SJCRH30 (cell line): ENCODE measurements around the gene WNT9B. TPM values are rescaled to one million over a fixed set of nuclear protein-coding genes. Genes with fewer than 3 reads are reported as not detected.

Experiments used
- DNase-seq, 2 experiments: peaks; one replicate each; pipeline ENCODE4 v3.0.0-alpha.2; 2015 to 2020
- H3K27ac ChIP-seq: fragments of 250-450 bp; sonication (Bioruptor Pico); 2 replicates; pipeline ENCODE4 v1.5.1; 2020; ENCODE audit warnings: mild to moderate bottlenecking, moderate library complexity
- H3K27me3 ChIP-seq: fragments of 250-450 bp; sonication (Bioruptor Pico); 2 replicates; pipeline ENCODE4 v1.5.1; 2020; ENCODE audit warnings: mild to moderate bottlenecking, moderate library complexity
- H3K36me3 ChIP-seq: fragments of 250-450 bp; sonication (Bioruptor Pico); 2 replicates; pipeline ENCODE4 v1.5.1; 2020; ENCODE audit warnings: mild to moderate bottlenecking, moderate library complexity
- H3K4me1 ChIP-seq: fragments of 250-450 bp; sonication (Bioruptor Pico); 2 replicates; pipeline ENCODE4 v1.5.1; 2020; ENCODE audit warnings: mild to moderate bottlenecking, moderate library complexity
- H3K4me3 ChIP-seq: fragments of 250-450 bp; sonication (Bioruptor Pico); 2 replicates; pipeline ENCODE4 v1.5.1; 2020; ENCODE audit warnings: mild to moderate bottlenecking, moderate library complexity
- H3K9me3 ChIP-seq: fragments of 250-450 bp; sonication (Bioruptor Pico); replicated peaks from 2 replicates; pipeline ENCODE4 v1.5.1; 2020; ENCODE audit warnings: mild to moderate bottlenecking, moderate library complexity
- total RNA-seq: library from RNA; depleted of rRNA; stranded (reverse); fragments of >200 nt; shearing (Covaris generic); gene quantifications from 2 replicates; pipeline ENCODE4 v1.2.3, GENCODE V29; 2014

The WNT9B gene
- total RNA-seq, 1 experiment from 2014 or later = not detected

DNA sequence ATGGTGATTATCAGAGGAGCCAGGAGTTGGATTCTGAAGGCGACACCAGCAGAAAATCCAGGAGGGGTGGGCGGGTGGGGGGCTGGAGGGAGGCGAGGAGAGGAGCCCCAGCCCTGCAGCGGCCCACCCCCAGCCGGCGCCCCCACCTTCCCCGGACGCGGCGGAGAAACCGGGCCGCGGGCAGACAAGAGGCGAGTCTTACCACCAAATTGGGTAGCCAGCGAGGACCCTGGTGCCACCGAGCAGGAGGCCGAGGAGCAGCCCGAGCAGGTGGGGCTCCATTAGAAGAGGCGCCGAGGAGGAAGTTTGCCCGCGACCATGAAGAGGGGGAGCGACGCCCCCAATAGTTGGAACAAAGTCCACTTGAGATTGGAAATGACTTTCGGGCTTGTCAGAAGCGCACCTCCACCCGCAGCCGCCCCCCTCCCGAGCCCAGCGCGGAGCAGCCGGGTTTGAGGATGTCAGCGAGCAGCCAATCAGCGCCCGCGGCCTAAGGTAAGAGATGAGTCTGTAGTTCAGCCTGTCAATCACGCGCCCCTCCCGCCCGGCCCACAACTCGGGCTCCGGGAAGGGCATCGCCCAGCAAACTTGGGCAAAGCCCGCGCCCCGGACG lies 33.0 kb upstream of the WNT9B start, which contains the start of gene WNT3:
WNT3 (minus strand) TSS at position 377 of the 613 bp plus-strand sequence; CDS start at position 282, 95 bp downstream.
- no peaks in the 10 kb centered on the region for H3K9me3 ChIP-seq
- no peaks in the 10 kb centered on the region for H3K36me3 ChIP-seq
- 0 out of 2 replicates have a peak, but pooled peaks cover 2% of the 10 kb centered on the region for H3K27me3 ChIP-seq
- no peak within 1 kb of the TSS for H3K27ac ChIP-seq
- no peak for DNase-seq
- H3K4me3 ChIP-seq = no peak within 1 kb of the TSS
- no peaks in the 10 kb centered on the region for H3K4me1 ChIP-seq

DNA sequence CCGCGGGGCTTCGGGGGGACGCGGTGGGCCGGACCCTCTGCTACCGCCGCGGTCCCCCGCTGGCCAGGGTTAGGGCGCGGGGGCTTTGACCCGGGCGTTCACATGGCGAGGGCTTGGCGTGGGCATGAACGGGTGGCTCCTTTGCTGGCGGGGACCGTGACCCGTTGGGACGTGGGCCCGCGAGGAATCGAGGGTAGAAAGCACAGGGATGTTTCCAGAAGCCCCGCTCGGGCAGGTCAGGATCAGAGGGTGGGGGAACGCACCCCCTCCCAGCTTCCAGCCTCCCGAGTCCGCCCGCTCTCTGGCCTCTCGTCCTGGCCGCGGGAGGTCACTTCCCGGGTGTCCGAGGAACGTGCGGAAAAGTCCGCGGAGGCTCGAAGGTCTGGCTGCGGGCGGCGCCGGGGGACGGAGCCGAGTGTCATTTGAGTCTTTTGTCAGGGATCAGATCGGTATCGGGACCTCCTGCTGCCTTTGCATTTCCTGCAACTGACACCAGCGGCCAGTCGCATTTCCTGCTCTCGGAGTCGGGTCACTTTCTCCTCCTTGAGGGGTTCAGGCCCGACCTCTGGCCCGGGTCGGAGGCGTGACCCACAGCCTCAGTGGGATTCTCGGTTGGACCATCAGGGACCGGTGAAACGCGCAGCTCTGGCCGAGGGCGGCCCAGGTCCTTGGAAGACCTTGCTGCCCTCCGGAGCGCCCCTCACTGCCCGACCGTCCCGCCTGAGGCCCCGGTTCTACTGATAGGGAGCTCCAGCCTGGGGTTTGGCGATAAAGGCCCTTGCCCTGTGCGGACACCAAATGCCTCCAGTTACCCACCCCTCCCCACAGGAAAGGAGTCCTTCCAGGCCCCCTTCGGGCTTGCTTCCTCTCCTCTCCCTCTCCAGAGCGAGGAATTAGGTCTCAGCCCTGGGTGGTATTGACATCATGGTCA lies 32.2 kb upstream of the WNT9B start:
- no peaks in the 10 kb centered on the region for H3K9me3 ChIP-seq
- no peak overlapping the region for H3K4me3 ChIP-seq
- DNase-seq = no peak
- 0 out of 2 replicates have a peak, but pooled peaks cover 2% of the 10 kb centered on the region for H3K27me3 ChIP-seq
- H3K36me3 ChIP-seq = no peaks in the 10 kb centered on the region
- H3K27ac ChIP-seq = no peak overlapping the region
- H3K4me1 ChIP-seq = no peaks in the 10 kb centered on the region

DNA sequence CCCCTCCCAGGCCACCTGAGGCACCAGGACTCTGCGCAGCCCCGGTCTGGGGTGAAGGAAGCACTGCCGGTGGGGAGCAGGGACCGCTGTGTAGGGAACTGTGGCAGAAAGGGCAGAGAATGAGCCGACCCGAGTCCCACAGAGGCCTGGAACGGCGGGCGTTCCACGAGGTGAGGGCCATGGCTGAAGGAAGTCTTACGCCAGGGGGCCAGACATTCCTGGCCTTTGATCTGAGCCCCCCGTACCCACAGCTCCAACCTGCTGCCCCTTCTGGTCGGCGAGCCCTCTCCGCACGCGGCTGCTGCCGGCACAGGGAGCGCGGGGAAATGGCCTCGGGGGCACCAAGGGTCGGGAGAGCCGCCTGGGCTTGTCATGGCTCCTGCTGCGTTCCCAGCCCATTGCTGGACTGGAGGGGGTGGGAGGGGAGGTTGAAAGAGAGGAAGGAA lies 31.5 kb upstream of the WNT9B start:
- H3K4me3 ChIP-seq = no peak overlapping the region
- 0 out of 2 replicates have a peak, but pooled peaks cover 2% of the 10 kb centered on the region for H3K27me3 ChIP-seq
- no peak overlapping the region for H3K27ac ChIP-seq
- DNase-seq = no peak
- H3K9me3 ChIP-seq = no peaks in the 10 kb centered on the region
- no peaks in the 10 kb centered on the region for H3K4me1 ChIP-seq
- no peaks in the 10 kb centered on the region for H3K36me3 ChIP-seq

DNA sequence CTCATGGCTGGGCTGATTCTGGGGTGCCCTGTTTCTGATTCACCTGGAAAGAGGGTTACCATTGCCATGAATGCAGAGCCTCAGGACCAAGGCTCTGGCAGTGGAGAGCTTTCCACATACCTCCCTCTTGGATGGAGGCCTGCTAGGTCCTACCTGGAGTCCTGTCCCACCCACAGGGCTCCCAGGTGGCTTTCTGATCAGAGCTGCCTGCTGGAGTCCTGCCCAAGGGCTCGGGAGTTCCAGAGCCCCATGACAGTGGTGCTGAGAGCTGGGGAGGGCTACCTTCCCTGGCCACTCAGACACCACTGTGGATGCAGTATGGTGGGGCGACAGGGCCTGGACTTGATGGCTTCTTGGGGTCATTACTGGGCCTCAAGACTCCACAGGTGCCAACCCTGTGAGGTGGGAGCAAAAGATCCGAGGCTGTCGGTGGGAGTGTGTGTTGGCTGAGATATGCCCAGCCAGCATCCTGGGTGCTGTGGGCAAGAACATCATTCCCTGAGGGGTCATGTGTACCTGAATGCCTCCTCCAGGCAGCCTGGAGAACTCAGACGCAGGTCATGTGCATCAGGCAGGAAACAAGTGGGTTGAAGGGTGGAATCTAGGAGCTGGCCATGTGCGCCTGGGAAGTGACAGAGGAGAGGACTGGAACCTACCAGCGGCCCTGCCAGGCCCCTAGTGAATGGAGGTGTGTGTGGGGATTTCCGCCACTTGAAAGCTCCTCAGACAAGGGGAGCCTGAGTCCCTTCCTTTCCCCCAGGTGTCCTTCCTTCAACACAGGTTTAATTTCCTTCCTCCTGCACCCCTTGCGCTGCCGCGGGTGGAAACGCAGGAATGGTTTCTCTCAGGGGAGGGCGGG lies 30.6 kb upstream of the WNT9B start:
- no peak for DNase-seq
- H3K9me3 ChIP-seq = no peaks in the 10 kb centered on the region
- no peaks in the 10 kb centered on the region for H3K4me1 ChIP-seq
- H3K27me3 ChIP-seq = 0 out of 2 replicates have a peak, but pooled peaks cover 2% of the 10 kb centered on the region
- no peaks in the 10 kb centered on the region for H3K36me3 ChIP-seq
- no peak overlapping the region for H3K4me3 ChIP-seq
- H3K27ac ChIP-seq = no peak overlapping the region

DNA sequence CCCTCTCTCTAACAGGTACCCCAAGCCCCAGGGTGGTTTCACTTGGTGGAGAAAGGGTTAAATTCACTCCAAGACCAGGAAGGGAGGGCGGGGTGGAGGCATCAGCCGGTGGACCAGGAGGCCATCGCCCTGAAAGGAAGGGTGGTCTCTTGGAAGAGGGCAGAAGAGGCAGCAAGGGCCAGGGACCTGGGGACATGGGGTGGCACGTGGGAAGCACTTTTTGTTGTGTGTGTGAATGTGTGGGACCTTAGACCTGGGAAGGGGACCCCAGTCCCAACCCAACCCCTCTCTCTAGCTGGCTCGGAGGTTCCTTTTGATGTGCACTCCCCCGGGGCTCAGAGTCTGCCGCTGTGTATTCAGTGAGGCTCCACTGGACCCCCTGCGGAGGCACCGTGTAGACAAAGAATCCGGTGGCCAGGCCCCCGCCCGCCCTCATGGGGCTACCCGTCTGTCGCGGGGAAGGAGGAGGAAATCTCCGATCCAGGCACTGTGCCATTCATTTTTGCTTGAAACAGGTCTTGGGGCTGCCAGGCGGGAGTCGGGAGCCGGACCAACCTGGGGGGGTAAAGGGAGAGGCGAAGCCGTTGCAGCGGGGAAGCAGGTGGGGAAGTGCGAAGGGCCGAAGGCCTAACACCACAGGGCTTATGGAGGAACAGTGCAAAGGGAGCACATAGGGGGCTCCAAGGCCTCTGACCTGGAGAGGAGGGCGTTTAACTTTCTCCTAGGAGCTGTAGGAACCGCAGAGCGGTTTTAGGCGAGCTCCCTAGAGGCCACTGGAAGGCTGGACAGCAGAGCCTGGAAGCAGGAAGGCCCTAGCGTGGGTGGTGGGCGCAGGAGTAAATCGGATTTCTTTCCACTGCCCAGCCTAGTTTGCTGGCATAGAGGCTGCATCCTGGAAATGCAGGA lies 29.6 kb upstream of the WNT9B start:
- Histone ChIP-seq H3K27ac (no peak overlapping the region), H3K9me3 (no peaks in the 10 kb centered on the region), H3K36me3 (no peaks in the 10 kb centered on the region), H3K4me1 (no peaks in the 10 kb centered on the region), H3K4me3 (no peak overlapping the region), H3K27me3 (0 out of 2 replicates have a peak, but pooled peaks cover 2% of the 10 kb centered on the region)
- DNase-seq = no peak

DNA sequence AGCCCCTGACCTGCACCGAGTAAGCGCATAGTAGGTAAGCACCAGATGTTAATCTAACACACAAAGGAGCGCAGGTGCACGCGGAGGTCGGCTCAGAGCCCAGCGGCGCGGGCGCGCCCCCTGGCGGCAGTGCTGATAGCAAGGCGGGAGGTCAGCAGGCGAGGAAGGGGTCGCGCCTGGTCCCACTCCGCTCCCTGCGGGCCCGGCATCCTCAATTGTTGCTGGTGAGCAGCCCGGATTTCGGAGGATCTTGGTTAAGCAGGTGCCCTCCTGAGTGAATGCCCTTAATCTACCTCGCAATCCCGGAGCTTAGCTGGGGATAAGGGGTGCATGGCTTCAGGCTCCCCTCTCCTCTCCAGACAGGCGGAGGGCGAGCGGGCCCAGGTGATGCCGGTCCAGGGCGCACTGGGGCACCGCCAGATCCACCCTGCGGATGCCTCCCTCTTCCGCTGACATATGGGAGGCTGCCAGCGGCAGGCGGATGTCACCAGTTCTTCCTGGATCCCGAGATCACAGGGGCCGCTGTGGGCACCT lies 28.9 kb upstream of the WNT9B start:
- Histone ChIP-seq H3K27ac (no peak overlapping the region), H3K4me1 (no peaks in the 10 kb centered on the region), H3K27me3 (no peaks in the 10 kb centered on the region), H3K36me3 (no peaks in the 10 kb centered on the region), H3K4me3 (no peak overlapping the region), H3K9me3 (no peaks in the 10 kb centered on the region)
- no peak for DNase-seq

DNA sequence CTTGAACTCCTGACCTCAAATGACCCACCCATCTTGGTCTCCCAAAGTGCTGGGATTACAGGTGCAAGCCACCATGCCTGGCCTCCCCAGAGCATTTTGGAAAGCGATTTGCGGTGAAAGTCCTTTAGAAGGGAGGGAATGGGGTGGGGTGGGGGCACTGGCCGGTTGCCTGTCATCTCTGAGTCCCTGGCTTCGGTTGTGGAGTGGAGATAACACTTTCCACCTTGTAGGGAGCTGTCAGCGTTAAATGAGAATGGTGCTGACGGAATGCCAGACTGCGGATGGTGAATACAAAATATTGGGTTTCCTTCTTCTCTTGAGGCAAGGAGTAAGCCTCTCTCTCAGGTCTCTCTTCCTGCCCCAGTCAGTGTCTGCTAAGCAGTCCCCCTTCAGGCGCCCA lies 27.7 kb upstream of the WNT9B start:
- Histone ChIP-seq H3K27ac (no peak overlapping the region), H3K36me3 (no peaks in the 10 kb centered on the region), H3K4me1 (no peaks in the 10 kb centered on the region), H3K27me3 (no peaks in the 10 kb centered on the region), H3K4me3 (no peak overlapping the region), H3K9me3 (no peaks in the 10 kb centered on the region)
- no peak for DNase-seq

DNA sequence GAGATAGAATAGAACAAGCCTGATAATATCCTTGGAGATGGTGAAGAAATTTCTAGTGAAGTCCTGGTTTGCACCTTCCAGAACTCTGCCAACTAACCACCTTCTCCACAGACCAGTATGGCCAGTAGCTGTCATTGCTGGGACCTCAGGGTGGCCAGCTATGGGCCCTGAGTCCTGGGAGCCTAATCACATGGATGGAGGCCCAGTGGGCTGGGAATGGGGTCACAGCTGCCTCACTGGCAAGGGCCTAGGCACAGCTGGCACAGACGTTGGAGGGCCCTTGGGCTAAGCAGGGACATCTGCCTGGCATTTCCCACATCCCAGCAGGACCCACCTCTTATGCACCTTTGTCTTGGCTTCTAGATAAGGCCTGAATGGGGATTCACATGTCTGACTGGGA lies 25.3 kb upstream of the WNT9B start:
- DNase-seq = no peak
- H3K4me3 ChIP-seq = no peak overlapping the region
- H3K27ac ChIP-seq = no peak overlapping the region
- no peaks in the 10 kb centered on the region for H3K9me3 ChIP-seq
- H3K4me1 ChIP-seq = no peaks in the 10 kb centered on the region
- no peaks in the 10 kb centered on the region for H3K27me3 ChIP-seq
- H3K36me3 ChIP-seq = no peaks in the 10 kb centered on the region

DNA sequence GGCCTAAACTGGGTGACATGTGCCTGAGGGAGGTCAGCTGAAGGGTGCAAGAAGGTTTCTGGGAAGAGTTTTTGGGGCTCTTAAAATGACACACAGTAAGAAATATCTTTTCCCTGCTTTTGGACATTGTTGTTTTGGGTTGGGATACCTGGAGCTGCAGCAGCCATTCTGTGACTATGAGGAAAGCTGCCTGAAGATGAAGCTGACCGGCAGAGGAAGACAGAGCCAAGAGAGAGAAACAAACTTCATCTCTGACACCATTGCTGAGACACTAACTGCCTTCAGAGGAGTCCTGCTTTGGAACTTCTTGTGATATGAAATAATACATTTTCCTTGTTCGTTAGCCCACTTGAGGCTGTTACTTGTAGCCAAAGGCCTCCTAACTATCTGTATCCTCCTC lies 24.1 kb upstream of the WNT9B start:
- Histone ChIP-seq H3K4me3 (no peak overlapping the region), H3K27me3 (no peaks in the 10 kb centered on the region), H3K9me3 (no peaks in the 10 kb centered on the region), H3K27ac (no peak overlapping the region), H3K36me3 (no peaks in the 10 kb centered on the region), H3K4me1 (no peaks in the 10 kb centered on the region)
- DNase-seq = no peak

DNA sequence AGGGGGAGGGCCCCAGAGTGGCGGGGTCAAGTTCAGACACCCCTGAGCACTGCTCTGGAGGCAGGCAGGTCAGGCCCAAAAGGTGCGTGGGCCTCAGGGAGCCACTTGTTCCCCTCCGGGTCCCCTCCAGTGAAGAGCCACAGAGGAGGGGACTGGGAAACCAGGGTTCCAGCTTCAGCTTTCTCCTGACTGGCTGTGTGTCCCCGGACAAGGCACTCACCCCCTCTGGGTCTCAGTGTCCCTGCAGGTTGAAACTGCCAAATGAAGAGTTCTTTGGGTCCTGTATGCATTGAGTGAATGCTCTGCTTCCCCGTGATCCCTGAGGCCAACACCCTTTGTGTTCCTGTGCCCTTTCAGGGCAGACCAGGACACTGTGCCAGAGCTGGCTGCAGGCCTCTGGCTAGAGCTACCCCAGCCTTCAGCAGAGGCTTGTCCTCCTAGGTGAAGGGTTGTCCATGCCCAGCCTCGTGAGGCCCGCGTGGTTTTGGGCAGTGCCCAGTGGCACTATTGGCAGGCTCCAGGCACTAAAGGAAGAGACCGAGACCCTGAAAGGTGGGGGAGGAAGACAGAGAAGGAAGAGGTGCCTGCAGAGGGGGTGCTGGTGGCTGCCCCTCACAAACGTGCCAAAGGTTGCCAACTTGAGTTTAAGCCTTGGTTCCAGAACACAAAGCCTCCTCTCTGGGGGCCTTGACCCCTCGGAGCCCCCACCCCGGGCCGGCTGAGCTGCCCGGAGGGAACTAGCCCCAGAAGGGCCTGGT lies 19.6 kb upstream of the WNT9B start:
- DNase-seq = no peak
- no peaks in the 10 kb centered on the region for H3K9me3 ChIP-seq
- no peak overlapping the region for H3K27ac ChIP-seq
- H3K36me3 ChIP-seq = no peaks in the 10 kb centered on the region
- no peaks in the 10 kb centered on the region for H3K27me3 ChIP-seq
- no peaks in the 10 kb centered on the region for H3K4me1 ChIP-seq
- no peak overlapping the region for H3K4me3 ChIP-seq

DNA sequence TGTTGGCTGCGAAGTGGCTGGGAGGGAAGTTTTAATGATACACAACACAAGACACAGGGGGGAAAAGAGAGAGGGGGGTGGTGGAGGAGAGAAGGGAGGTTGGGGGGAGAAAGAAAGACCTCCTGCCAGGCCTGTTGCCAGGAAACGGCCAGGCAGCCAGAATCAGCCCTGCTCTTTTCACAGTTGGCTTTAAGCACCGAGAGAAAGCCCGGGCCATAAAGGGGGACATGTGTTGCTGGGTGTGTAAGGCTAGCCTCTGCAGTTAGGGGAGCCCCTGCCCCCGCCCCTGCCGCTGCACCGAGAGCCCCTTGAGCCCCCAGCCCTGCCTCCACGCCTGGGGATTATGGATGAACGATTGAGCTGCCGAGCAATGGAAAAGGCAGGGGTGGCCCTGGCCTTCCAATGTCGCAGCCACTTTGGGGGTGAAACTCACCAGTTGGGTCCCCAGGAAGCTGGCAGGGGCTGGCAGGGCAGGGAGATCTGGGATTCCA lies 19.0 kb upstream of the WNT9B start:
- Histone ChIP-seq H3K27ac (no peak overlapping the region), H3K36me3 (no peaks in the 10 kb centered on the region), H3K4me3 (no peak overlapping the region), H3K27me3 (no peaks in the 10 kb centered on the region), H3K9me3 (no peaks in the 10 kb centered on the region), H3K4me1 (no peaks in the 10 kb centered on the region)
- no peak for DNase-seq

DNA sequence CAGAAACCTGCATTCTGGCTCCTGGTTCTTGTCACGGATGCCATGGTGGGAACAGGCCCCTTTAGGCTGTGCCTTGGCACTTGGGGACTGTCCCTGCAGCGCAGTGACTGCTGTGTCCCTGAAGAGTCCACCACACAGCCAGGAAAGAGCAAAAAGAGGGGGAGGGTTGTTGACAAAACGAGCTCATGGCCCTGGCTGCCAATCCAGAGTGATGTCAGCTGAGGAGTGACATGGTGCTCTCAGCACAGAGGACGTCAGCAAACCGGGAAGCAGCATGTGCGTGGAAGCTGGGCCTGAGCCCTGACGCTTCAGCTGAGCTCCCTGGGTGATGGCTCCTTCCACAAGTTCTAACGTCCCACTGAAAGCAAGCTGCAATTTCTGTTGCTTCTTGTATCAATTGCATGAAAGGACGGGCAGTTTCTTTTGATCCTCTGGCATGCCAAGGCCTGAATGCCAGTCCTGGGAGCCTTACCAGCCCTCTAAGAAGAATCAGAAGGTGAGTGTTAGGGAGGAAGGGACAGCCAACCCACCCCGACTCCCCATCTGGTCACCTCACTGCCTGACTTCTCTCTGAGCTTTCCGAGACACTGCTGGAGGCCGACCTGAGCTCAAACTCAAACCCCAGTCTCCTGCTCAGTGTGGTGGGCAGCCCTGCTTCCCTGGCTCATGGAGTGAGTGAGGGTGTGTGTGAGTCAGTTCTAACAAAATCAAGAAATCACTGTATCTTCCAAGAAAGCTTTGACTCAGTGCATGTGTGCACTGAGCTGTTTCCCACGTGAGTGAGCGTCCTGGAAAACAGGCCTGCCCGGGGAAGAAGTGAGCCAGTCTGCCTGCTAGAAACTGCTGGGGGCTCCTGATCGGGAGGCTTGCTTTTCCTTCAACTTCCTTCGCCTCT lies 18.2 kb upstream of the WNT9B start:
- Histone ChIP-seq H3K4me3 (no peak overlapping the region), H3K27me3 (no peaks in the 10 kb centered on the region), H3K27ac (no peak overlapping the region), H3K9me3 (no peaks in the 10 kb centered on the region), H3K4me1 (no peaks in the 10 kb centered on the region), H3K36me3 (no peaks in the 10 kb centered on the region)
- no peak for DNase-seq
